Astrocyte (in vitro differentiated cells and primary cell): ENCODE data around the gene WASF2. TPM values are rescaled to one million over a fixed set of nuclear protein-coding genes. Genes with fewer than 3 reads are reported as not detected.

Source experiments
- DNase-seq: peaks from one replicate; pipeline ENCODE4 v3.0.0-alpha.2; 2010; ENCODE audit warnings: low read depth
- FAIRE-seq: peaks from 2 replicates; lab custom pipeline; 2011; peaks lifted over from hg19 to GRCh38; lab: Jason Lieb, UNC
- H2AFZ ChIP-seq: 2 replicates; pipeline ENCODE4 v1.6.0; 2012; ENCODE audit warnings: low read depth, low read length, inconsistent platforms
- H3K27ac ChIP-seq: 2 replicates; pipeline ENCODE4 v1.5.1; 2011; ENCODE audit warnings: low read depth, low read length, inconsistent platforms
- H3K27me3 ChIP-seq: 2 replicates; pipeline ENCODE4 v1.6.0; 2011; ENCODE audit warnings: low read length, inconsistent platforms; ENCODE audit not compliant: insufficient read depth
- H3K36me3 ChIP-seq: 2 replicates; pipeline ENCODE4 v1.5.1; 2011; ENCODE audit warnings: low read length, inconsistent platforms; ENCODE audit not compliant: insufficient read depth
- H3K4me1 ChIP-seq: 2 replicates; pipeline ENCODE4 v1.5.1; 2011; ENCODE audit warnings: low read length, inconsistent platforms; ENCODE audit not compliant: insufficient read depth
- H3K4me2 ChIP-seq: 2 replicates; pipeline ENCODE4 v1.6.0; 2012; ENCODE audit warnings: low read length, inconsistent platforms
- H3K4me3 ChIP-seq: 2 replicates; pipeline ENCODE4 v1.5.1; 2011; ENCODE audit warnings: low read depth, mild to moderate bottlenecking, low read length, inconsistent platforms; ENCODE audit not compliant: insufficient read depth
- H3K79me2 ChIP-seq: 2 replicates; pipeline ENCODE4 v1.6.0; 2012; ENCODE audit warnings: mild to moderate bottlenecking, low read length, inconsistent platforms; ENCODE audit not compliant: insufficient read depth
- H3K9ac ChIP-seq: 2 replicates; pipeline ENCODE4 v1.6.0; 2012; ENCODE audit warnings: mild to moderate bottlenecking, low read length, inconsistent platforms
- H3K9me3 ChIP-seq: 2 replicates; pipeline ENCODE4 v1.5.1; 2012; ENCODE audit warnings: low read depth, mild to moderate bottlenecking, low read length, inconsistent platforms; ENCODE audit not compliant: insufficient read depth
- H4K20me1 ChIP-seq: 2 replicates; pipeline ENCODE4 v1.6.0; 2012; ENCODE audit warnings: low read length, inconsistent platforms; ENCODE audit not compliant: insufficient read depth
- H3K27ac Mint-ChIP-seq: one replicate; pipeline ENCODE4 v1.8.0; 2021; ENCODE audit warnings: mild to moderate bottlenecking, mixed read lengths; ENCODE audit not compliant: unreplicated experiment
- H3K27me3 Mint-ChIP-seq: one replicate; pipeline ENCODE4 v1.8.0; 2021; ENCODE audit warnings: low read depth, mixed read lengths; ENCODE audit not compliant: unreplicated experiment
- H3K36me3 Mint-ChIP-seq: one replicate; pipeline ENCODE4 v1.8.0; 2021; ENCODE audit warnings: low read depth, mixed read lengths; ENCODE audit not compliant: unreplicated experiment
- H3K4me1 Mint-ChIP-seq: one replicate; pipeline ENCODE4 v1.8.0; 2021; ENCODE audit warnings: low read depth, mixed read lengths; ENCODE audit not compliant: unreplicated experiment
- H3K4me3 Mint-ChIP-seq: one replicate; pipeline ENCODE4 v1.8.0; 2021; ENCODE audit warnings: mild to moderate bottlenecking, moderate library complexity, mixed read lengths; ENCODE audit not compliant: unreplicated experiment
- H3K9me3 Mint-ChIP-seq: one replicate; pipeline ENCODE4 v1.8.0; 2021; ENCODE audit warnings: mild to moderate bottlenecking, mixed read lengths; ENCODE audit not compliant: unreplicated experiment
- EZH2 ChIP-seq: IDR thresholded peaks from 2 replicates; pipeline ENCODE4 v1.6.1; 2012; ENCODE audit warnings: mild to moderate bottlenecking, low read length, inconsistent platforms; ENCODE audit not compliant: insufficient read depth
- total RNA-seq: library from RNA; stranded (reverse); gene quantifications from 2 replicates; pipeline ENCODE4 v1.2.1, GENCODE V29; 2021
- TF ChIP-seq, protein P1 (sequence below): IDR thresholded peaks from 2 replicates; pipeline ENCODE4 v1.5.1; 2011; ENCODE audit warnings: low read depth, mild to moderate bottlenecking, inconsistent platforms, low read length, moderate library complexity; ENCODE audit not compliant: insufficient read depth

WASF2 gene
- total RNA-seq, 1 donor from 2014 or later, result 86.9 TPM

DNA sequence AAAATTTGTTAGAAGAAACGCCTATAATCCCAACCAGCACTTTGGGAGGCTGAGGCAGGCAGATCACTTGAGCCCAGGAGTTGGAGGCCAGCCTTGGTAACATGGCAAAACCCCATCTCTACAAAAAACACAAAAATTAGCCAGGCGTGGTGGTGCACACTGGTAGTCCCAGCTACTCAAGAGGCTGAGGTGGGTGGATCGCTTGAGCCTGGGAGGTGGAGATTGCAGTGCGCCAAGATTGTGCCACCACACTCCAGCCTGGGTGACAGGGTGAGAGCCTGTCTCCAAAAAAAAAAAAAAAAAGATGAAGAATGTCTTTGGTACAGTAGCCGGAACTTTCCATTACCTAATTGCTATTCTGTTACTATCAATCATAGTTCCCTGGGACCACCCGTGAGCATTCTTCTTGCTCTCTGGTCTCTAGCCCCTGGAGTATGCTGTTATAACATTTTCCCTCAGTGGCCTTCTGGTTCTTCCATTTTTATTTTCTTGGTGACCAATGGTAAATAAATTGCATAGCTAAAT is 43.4 kb downstream of the WASF2 start:
- Mint-ChIP-seq H3K36me3 (peaks cover 4% of the 10 kb centered on the region), H3K4me3 (no peak overlapping the region), H3K9me3 (no peaks in the 10 kb centered on the region), H3K27ac (no peak overlapping the region), H3K27me3 (no peaks in the 10 kb centered on the region), H3K4me1 (peaks cover 13% of the 10 kb centered on the region)
- Histone ChIP-seq H3K4me3 (no peak overlapping the region), H3K27ac (no peak overlapping the region), H3K36me3 (no peaks in the 10 kb centered on the region), H3K4me1 (no peaks in the 10 kb centered on the region), H3K27me3 (no peaks in the 10 kb centered on the region), H4K20me1 (peaks cover 67% of the 10 kb centered on the region), H3K4me2 (no peak overlapping the region), H3K9ac (no peak overlapping the region), H2AFZ (no peak overlapping the region), H3K79me2 (peaks cover 81% of the 10 kb centered on the region), H3K9me3 (no peaks in the 10 kb centered on the region)
- FAIRE-seq (no peak), DNase-seq (no peak)
- TF ChIP-seq, protein P1, sequence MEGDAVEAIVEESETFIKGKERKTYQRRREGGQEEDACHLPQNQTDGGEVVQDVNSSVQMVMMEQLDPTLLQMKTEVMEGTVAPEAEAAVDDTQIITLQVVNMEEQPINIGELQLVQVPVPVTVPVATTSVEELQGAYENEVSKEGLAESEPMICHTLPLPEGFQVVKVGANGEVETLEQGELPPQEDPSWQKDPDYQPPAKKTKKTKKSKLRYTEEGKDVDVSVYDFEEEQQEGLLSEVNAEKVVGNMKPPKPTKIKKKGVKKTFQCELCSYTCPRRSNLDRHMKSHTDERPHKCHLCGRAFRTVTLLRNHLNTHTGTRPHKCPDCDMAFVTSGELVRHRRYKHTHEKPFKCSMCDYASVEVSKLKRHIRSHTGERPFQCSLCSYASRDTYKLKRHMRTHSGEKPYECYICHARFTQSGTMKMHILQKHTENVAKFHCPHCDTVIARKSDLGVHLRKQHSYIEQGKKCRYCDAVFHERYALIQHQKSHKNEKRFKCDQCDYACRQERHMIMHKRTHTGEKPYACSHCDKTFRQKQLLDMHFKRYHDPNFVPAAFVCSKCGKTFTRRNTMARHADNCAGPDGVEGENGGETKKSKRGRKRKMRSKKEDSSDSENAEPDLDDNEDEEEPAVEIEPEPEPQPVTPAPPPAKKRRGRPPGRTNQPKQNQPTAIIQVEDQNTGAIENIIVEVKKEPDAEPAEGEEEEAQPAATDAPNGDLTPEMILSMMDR, result no peak
- TF ChIP-seq EZH2, result no peak

DNA sequence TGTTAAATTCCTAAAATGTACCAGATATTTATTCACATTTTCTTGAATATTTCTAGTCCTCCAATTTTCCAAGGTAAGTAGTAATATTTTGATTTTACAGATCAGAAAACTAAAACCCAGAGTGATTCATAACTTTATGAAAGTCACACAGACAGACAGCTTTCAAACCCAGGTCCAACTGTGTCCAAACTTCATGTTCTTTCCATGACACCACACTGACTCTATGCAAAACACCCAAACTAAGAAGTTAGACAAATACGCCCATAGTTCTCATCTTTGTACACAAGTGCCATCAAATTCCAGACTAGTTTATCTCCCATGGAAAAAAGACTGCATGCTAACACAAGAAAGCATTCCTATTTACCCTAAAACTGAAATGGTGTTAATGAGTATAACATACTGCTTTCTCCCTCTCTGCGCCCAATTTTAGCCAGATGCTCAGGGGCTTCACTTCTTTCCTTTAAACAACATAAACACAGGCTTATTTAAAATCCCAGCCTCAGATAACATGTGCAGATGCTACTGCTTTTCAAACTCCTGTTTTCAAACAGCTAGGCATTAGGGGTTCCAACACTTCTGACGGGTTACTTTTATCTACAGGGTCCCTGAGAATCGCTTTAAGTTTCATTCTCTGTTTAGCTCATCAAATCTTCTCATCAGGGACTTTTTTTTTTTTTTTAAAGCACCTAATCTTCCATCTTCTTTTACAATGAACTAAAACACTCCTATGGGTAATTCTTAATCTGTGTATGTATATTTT is 44.6 kb downstream of the WASF2 start:
- peaks cover 4% of the 10 kb centered on the region for H3K36me3 Mint-ChIP-seq
- Histone ChIP-seq H3K27ac (no peak overlapping the region), H3K4me2 (no peak overlapping the region), H3K36me3 (no peaks in the 10 kb centered on the region), H3K79me2 (peaks cover 78% of the 10 kb centered on the region), H2AFZ (no peak overlapping the region), H3K4me3 (no peak overlapping the region), H3K4me1 (no peaks in the 10 kb centered on the region), H3K9me3 (no peaks in the 10 kb centered on the region), H3K9ac (no peak overlapping the region), H3K27me3 (no peaks in the 10 kb centered on the region), H4K20me1 (peaks cover 67% of the 10 kb centered on the region)
- DNase-seq (no peak), FAIRE-seq (no peak)
- H3K27ac Mint-ChIP-seq, result peak overlapping the region; percentile 30
- no peaks in the 10 kb centered on the region for H3K9me3 Mint-ChIP-seq
- H3K4me3 Mint-ChIP-seq, result no peak overlapping the region
- TF ChIP-seq, protein P1, result no peak
- no peak for TF ChIP-seq EZH2
- H3K4me1 Mint-ChIP-seq, result peaks cover 8% of the 10 kb centered on the region
- no peaks in the 10 kb centered on the region for H3K27me3 Mint-ChIP-seq

DNA sequence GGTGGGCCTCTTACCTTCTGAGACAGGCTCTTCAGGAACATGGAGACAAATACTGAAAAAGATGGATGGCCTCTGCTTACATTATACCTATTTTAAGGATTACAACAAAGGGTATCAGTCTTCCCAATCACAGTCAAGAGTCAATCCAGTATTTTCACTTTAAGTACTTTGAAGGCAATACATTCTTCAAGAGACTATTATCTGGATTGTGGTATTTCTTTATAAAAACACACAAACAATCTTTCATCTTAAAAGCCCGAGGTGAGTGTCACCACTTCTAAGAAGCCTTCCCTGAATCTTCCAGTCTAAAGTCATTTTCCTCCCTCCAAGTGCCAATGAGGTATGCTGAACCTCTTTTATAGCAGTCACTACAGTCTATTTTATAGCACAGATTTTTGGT is 45.3 kb downstream of the WASF2 start:
- DNase-seq (no peak), FAIRE-seq (no peak)
- Mint-ChIP-seq H3K36me3 (peaks cover 8% of the 10 kb centered on the region), H3K4me3 (no peak overlapping the region), H3K27ac (no peak overlapping the region), H3K4me1 (peaks cover 8% of the 10 kb centered on the region), H3K27me3 (no peaks in the 10 kb centered on the region), H3K9me3 (no peaks in the 10 kb centered on the region)
- no peak overlapping the region for H2AFZ ChIP-seq
- H3K27ac ChIP-seq, result no peak overlapping the region
- TF ChIP-seq EZH2, result no peak
- TF ChIP-seq, protein P1, result no peak
- H4K20me1 ChIP-seq, result peaks cover 67% of the 10 kb centered on the region
- H3K4me2 ChIP-seq, result no peak overlapping the region
- H3K4me3 ChIP-seq, result no peak overlapping the region
- no peak overlapping the region for H3K9ac ChIP-seq
- H3K36me3 ChIP-seq, result no peaks in the 10 kb centered on the region
- H3K27me3 ChIP-seq, result no peaks in the 10 kb centered on the region
- H3K4me1 ChIP-seq, result no peaks in the 10 kb centered on the region
- H3K79me2 ChIP-seq, result peaks cover 80% of the 10 kb centered on the region
- H3K9me3 ChIP-seq, result no peaks in the 10 kb centered on the region
